K562 (cell line): ENCODE measurements around the gene GANAB. TPM values are rescaled to one million over a fixed set of nuclear protein-coding genes. Genes with fewer than 3 reads are reported as not detected.

Experiments used
- ATF1 ChIP-seq, 2 experiments: fragments of 450-650 bp in 1 of 2; IDR thresholded peaks; 2 replicates each; pipeline ENCODE4 v1.6.1; 2016; ENCODE audit warnings: missing compliant biosample characterization in 1 of 2, missing genetic modification characterization in 1 of 2
- E2F5 ChIP-seq: sonication (generic); formaldehyde crosslinking; IDR thresholded peaks from 2 replicates; pipeline ENCODE4 v1.8.0; 2022; ENCODE audit warnings: mild to moderate bottlenecking, missing genetic modification reagents
- ELK3 ChIP-seq: fragments of 450-650 bp; formaldehyde crosslinking; IDR thresholded peaks from 2 replicates; pipeline ENCODE4 v1.4.0; 2020; ENCODE audit warnings: mild to moderate bottlenecking
- EWSR1 ChIP-seq: fragments of 450-650 bp; IDR thresholded peaks from 2 replicates; pipeline ENCODE4 v1.6.1; 2018; ENCODE audit warnings: borderline replicate concordance, mild to moderate bottlenecking, low read depth, moderate library complexity; ENCODE audit not compliant: partially characterized antibody
- IRF9 ChIP-seq: fragments of 450-650 bp; IDR thresholded peaks from 2 replicates; pipeline ENCODE4 v1.6.1; 2016; ENCODE audit warnings: missing biosample characterization, missing genetic modification characterization
- MAZ ChIP-seq, 2 experiments: fragments of 450-650 bp in 1 of 2; sonication (generic) in 1 of 2; formaldehyde crosslinking; IDR thresholded peaks in 1 of 2; conservative IDR thresholded peaks in 1 of 2; 2 replicates each; pipeline versions ENCODE4 v1.4.0 to v1.5.0; 2020; ENCODE audit warnings: mild to moderate bottlenecking in 1 of 2, missing genetic modification reagents in 1 of 2
- MCM2 ChIP-seq: fragments of 450-650 bp; IDR thresholded peaks from 2 replicates; pipeline ENCODE4 v1.6.1; 2017; ENCODE audit warnings: low read depth, mild to moderate bottlenecking
- MEF2D ChIP-seq: conservative IDR thresholded peaks from 2 replicates; pipeline ENCODE4 v1.6.1; 2016; ENCODE audit warnings: low read depth, missing genetic modification characterization, missing compliant biosample characterization
- MIER1 ChIP-seq: fragments of 450-650 bp; IDR thresholded peaks from 2 replicates; pipeline ENCODE4 v1.6.1; 2016; ENCODE audit warnings: antibody characterized with exemption, mild to moderate bottlenecking, low read depth
- PTTG1 ChIP-seq: fragments of 450-650 bp; IDR thresholded peaks from 2 replicates; pipeline ENCODE4 v1.6.1; 2016; ENCODE audit warnings: low read depth, mild to moderate bottlenecking, missing genetic modification characterization, missing compliant biosample characterization
- RAD21 ChIP-seq, 2 experiments: fragments of 250-450 bp in 1 of 2; fragments of 450-650 bp in 1 of 2; sonication (Bioruptor Pico) in 1 of 2; formaldehyde crosslinking in 1 of 2; IDR thresholded peaks in 1 of 2; conservative IDR thresholded peaks in 1 of 2; 2 replicates each; pipeline versions ENCODE4 v1.4.0 to v1.8.0; 2020 to 2022; ENCODE audit warnings: mild to moderate bottlenecking in 2 of 2, moderate library complexity in 1 of 2
- SLC30A9 ChIP-seq: fragments of 250-450 bp; sonication (Bioruptor Pico); IDR thresholded peaks from 2 replicates; pipeline ENCODE4 v1.8.0; 2022; ENCODE audit warnings: mild to moderate bottlenecking, moderate library complexity
- SMARCE1 ChIP-seq: fragments of 450-650 bp; IDR thresholded peaks from 2 replicates; pipeline ENCODE4 v1.7.1; 2016; ENCODE audit warnings: mild to moderate bottlenecking
- TBP ChIP-seq: optimal IDR thresholded peaks from 2 replicates; pipeline ENCODE3; 2011; ENCODE audit warnings: low read depth, low read length, improper control_type of control experiment
- TFAP4 ChIP-seq: sonication (generic); formaldehyde crosslinking; IDR thresholded peaks from 2 replicates; pipeline ENCODE4 v1.8.0; 2022; ENCODE audit warnings: missing genetic modification reagents, mild to moderate bottlenecking, moderate library complexity, borderline replicate concordance
- THRA ChIP-seq: fragments of 450-650 bp; IDR thresholded peaks from 2 replicates; pipeline ENCODE4 v1.6.1; 2017; ENCODE audit warnings: mild to moderate bottlenecking, moderate library complexity
- ZHX1 ChIP-seq: fragments of 150-350 bp; conservative IDR thresholded peaks from 2 replicates; pipeline ENCODE4 v1.6.1; 2014; ENCODE audit warnings: low read length
- ZNF253 ChIP-seq: fragments of 250-450 bp; sonication (Bioruptor Pico); conservative IDR thresholded peaks from 2 replicates; pipeline ENCODE4 v1.6.1; 2021; ENCODE audit warnings: mild to moderate bottlenecking
- ZNF311 ChIP-seq: fragments of 250-450 bp; sonication (Bioruptor Pico); IDR thresholded peaks from 2 replicates; pipeline ENCODE4 v1.4.0; 2020; ENCODE audit warnings: mild to moderate bottlenecking, moderate library complexity
- ZNF583 ChIP-seq: fragments of 250-450 bp; sonication (Bioruptor Pico); IDR thresholded peaks from 2 replicates; pipeline ENCODE4 v1.4.0; 2020
- polyA plus RNA-seq, 8 experiments: library from polyadenylated mRNA; depleted of rRNA in 4 of 8; stranded (reverse) in 5 of 8; unstranded in 3 of 8; fragments of >200 nt; fragmentation: Nextera tagmentation in 2 of 8; fragmentation: Illumina TruSeq in 1 of 8; extraction: Ambion mirVana in 2 of 8; extraction: Trizol in 1 of 8; gene quantifications; 2 replicates each; pipeline versions ENCODE4 v1.2.1 to v1.2.3, GENCODE V29; 2011 to 2014; ENCODE audit warnings: inconsistent platforms in 1 of 8, missing spikeins in 1 of 8
- total RNA-seq, 7 experiments: library from RNA; depleted of rRNA in 6 of 7; stranded (reverse); fragments of >200 nt in 6 of 7; fragmentation: Illumina TruSeq in 2 of 7; extraction: Trizol in 2 of 7; gene quantifications; 2 replicates each; pipeline versions ENCODE4 v1.2.1 to v1.2.3, GENCODE V29; 2011 to 2021; ENCODE audit warnings: low replicate concordance in 1 of 7

GANAB gene
- total and polyA plus RNA-seq, 9 of the 15 experiments (the other 6 are each of a cell fraction or from before 2014, with no cell fraction given): 6.5 to 284 (median 161) TPM

- TF ChIP-seq ZNF311 (CRISPR knock-in tag): no peak
- TF ChIP-seq MEF2D (tag): no peak
- no peak; the same call in 1 of the 2 replicates for TF ChIP-seq ZHX1
- TF ChIP-seq ZNF583: no peak
- no peak for TF ChIP-seq ELK3 (CRISPR knock-in tag)
- no peak for TF ChIP-seq MIER1
- TF ChIP-seq RAD21 (CRISPR knock-in tag; conservative IDR thresholded peaks at IDR 0.05 in 1 of 2, IDR thresholded peaks at IDR 0.05 in 1 of 2): peak; percentile 64 to 76
- TF ChIP-seq IRF9 (tag): no peak
- TF ChIP-seq ZNF253 (CRISPR knock-in tag): no peak
- no peak for TF ChIP-seq THRA
- no peak for TF ChIP-seq SLC30A9 (CRISPR knock-in tag)
- TF ChIP-seq ATF1 (CRISPR knock-in tag; IDR thresholded peaks at IDR 0.05): no peak
- TF ChIP-seq ATF1 (tag; IDR thresholded peaks at IDR 0.05): no peak
- TF ChIP-seq EWSR1: no peak
- TF ChIP-seq SMARCE1: no peak
- no peak for TF ChIP-seq PTTG1 (tag)
- TF ChIP-seq TFAP4 (CRISPR knock-in tag): peak; percentile 35; the same call in 1 of the 2 replicates
- TF ChIP-seq TBP: no peak
- TF ChIP-seq MCM2: no peak
- TF ChIP-seq E2F5 (CRISPR knock-in tag): no peak
- peak in 1 of 2 experiments; percentile 38; a peak in 2 of 4 replicates for TF ChIP-seq MAZ (CRISPR knock-in tag; conservative IDR thresholded peaks at IDR 0.05 in 1 of 2, IDR thresholded peaks at IDR 0.05 in 1 of 2)
Measured at GRCh38 chr11:62593434-62594044, 52.9 kb downstream of the GANAB start (continued).
